ENCODE data around the gene ARHGAP24.

Gene ARHGAP24

DNA sequence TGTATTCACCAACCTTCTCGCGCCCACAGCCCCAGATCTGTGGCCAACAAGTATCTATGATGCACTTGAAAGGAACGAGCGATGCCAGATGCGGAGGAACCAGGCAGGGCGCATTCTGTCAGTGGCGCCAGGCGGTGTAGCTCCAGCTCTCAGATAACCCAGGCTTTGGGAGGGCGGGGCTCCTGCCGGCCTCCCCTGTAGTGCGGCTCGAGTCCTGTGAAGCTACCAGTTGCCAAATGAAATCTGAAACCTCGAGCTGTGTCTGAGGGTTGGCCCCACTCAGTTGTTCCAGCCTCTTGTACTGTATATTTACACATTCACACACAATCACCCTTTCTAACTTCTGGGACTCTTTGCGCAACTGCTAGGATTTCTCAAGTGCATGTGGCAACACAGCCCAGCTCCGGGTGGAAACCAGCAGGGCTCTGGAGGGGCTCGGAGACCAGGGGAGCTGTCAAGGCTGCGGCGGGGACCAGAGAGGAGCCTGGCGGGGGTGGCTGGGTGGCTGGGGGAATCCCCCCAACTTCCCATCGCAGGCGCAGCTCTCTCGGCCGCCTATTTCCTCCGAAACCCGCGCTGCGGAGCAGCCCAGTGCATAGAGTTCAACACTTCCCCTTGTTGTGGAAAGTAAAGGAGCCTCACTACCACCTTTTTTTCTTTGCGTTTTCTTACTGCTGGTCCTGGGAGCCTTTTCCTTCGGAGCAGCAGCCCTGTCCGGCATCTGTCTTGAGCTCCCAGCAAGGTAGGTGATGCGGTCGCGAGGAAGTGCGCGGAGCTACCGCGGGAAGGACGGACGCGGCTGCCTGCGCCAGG is at the start of gene ARHGAP24:
TSS of gene ARHGAP24 (plus strand) at position 333 of the 813 bp plus-strand sequence.
- peak; percentile 65 for DNase-seq (ENCODE audit: low read depth)

DNA sequence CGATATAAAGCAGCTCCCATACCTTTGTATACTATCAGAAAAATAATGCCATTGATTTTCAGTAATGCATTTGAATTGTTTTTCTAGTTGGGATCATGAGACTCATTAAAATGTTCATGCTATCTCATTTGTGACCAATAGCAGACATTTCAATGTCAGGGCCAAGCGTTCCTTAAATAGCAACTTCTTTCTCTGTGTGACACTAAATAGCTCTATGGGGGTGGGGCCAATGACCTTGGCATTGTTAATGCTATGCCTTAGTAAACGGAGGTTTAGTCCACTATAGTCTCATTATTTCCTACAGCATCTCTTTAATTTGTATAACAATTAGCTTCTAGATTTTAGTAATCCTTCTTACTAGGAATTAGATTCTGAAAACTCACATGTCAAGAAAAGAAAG is 48.6 kb upstream of the ARHGAP24 start:
- no peak for DNase-seq (ENCODE audit: low read depth)

DNA sequence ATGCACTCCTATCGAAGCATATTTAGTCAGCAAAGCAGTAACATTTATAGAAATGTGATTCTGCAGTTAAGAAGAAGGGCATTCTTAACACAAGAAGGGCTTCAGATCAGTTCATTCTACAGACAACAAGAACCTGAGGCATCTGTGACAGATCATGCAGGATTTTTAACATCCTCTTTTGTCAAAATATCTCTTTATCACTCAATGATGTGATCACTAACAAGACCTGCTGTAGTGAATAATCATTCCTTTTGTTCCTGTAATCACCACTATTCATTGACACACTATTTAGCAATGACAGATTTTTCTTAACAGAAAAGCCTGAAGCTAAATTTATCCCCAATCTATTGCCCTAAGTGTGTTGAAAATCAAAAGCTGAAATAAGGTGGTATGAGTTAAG is 47.8 kb upstream of the ARHGAP24 start:
- no peak for DNase-seq (ENCODE audit: low read depth)

DNA sequence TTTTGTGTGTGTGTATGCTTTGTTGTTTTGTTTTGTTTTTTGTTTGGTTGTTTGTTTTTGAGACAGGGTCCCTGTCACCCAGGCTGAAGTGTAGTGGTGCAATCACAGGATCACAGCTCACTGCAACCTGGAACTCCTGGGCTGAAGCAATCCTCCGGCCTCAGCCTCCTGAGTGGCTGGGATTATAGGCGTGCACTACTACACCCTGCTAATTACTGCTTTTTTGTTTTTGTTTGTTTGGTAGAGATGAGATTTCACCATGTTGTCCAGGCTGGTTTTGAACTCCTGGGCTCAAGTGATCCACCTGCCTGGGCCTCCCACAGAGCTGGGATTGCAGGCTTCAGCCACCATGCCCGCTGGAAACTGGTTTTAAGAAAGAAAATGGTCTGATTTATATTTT is 44.7 kb upstream of the ARHGAP24 start:
- DNase-seq (ENCODE audit: low read depth): no peak

DNA sequence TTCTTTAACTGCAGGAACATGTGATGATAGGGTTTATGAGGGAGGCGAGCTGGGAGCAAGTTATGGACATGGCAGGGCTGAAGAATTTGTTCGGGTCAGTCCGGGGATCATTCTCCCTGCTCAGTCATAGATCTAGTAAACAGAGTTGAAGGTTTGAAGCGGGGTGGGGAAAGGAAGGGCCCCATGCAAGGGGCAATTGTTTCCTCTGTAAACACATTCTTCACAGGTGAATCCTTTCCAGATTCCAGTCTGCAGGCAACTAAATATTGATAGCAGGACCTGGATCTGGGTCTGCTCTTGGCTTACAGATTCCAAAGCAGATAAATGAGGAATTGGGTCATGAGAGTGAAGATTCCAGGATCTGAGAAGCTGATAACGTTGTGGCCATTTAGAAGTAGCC is 44.3 kb upstream of the ARHGAP24 start:
- DNase-seq (ENCODE audit: low read depth): no peak

DNA sequence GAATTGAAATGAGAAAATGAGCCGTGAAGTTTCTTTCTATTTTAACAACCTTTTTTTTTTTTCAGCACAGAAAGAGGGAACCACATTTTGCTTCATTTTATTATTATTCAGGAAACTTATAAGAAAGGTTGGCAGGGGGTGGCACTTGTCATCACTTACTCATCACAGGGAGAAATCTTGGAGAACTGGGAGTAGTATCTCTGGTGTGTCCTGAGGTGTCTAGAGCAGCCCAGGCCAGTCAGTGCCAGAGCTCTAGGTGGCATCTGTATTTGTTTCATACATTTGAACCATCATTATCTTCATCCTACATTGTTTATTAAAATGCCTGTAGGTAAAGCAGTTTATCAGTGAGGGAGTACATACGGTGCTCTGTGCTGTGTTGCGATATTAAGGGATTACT is 43.8 kb upstream of the ARHGAP24 start:
- no peak for DNase-seq (ENCODE audit: low read depth)

DNA sequence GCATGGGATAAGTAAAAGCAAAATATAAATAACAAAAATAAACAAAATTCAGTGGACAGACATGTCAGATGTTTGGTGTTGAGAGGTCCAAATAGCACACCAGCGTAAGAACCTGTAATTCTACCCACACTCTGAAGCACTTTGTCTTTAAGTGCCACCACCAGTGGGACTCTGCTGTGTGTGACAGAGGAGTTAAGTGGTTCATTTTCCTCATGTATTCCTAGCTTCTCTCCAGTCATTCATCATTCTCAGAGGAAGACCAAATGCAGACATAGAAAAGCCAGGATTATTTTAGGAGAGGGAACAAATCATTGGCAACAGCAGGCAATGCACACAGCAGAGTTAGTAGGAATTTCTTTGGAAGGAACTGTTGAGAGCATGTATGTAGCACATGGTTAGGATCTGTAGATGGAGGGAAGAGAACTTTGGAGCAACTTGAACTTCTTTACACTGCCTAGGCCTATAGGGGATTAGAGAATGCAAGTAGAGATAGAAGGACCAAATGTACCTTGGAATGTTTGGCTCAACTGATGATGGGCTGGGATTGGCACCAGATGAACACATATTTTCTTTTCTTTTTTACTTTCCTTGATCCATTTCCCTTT is 43.0 kb upstream of the ARHGAP24 start:
- no peak for DNase-seq (ENCODE audit: low read depth)

DNA sequence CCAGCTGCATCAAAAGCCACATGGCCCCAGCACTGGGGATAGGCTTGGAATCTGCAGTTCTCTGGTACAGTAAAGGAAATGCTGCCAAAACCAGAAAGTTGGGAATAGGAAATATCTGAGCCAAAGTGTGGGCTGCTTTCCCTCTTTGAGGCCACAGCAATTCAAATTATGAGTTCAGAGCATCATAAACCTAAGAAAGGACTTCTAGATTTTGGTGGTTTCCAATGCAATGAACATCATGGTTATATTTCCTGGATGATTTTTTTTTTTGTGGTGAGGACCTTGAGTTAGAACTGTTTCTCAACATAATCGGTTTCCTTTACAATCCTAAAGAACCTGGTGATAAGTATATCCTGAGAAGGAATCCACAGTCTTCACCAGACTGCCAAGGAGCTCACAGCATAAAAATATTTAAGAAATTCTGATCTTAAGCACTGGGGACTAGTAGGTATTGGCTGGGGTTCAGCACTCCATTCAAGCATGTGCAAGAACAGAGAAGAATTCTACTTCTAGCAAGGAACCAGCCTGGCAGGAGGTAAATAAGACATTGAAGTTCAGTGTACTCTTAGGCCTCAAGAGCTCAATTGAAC is 29.8 kb upstream of the ARHGAP24 start:
- no peak for DNase-seq (ENCODE audit: low read depth)

DNA sequence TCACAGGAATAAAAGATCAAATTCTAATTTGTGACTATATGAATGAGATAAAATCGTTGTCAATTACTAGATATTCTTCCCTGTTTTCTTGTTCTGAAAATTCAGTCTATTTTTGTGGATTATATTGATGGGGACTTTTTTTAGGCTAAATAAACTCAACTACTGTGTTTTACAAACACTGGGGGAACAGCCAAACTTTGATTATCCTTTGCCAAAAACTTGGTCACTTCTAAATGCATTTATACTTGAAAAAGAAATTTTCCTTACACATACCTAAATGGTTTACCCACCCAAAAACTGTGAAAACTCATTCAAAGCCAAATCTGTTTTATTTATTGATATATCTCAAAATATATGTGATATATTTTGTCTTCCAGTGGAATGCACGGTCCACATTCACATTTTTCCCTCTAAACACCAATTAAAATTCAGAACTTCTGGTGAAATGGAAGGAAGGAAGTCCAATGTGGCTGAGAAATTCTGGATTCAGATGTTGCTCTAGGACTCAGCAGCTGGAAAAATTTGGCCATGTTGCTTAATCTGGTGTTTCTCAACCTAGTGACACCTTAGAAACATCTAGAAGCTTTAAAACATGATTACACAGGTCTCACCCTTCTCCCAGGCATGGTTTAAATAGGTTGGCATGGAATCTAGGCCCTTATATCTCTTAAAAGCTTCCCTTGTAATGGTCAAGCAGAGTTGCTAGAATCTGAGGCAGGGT is 28.6 kb upstream of the ARHGAP24 start:
- DNase-seq (ENCODE audit: low read depth): no peak

DNA sequence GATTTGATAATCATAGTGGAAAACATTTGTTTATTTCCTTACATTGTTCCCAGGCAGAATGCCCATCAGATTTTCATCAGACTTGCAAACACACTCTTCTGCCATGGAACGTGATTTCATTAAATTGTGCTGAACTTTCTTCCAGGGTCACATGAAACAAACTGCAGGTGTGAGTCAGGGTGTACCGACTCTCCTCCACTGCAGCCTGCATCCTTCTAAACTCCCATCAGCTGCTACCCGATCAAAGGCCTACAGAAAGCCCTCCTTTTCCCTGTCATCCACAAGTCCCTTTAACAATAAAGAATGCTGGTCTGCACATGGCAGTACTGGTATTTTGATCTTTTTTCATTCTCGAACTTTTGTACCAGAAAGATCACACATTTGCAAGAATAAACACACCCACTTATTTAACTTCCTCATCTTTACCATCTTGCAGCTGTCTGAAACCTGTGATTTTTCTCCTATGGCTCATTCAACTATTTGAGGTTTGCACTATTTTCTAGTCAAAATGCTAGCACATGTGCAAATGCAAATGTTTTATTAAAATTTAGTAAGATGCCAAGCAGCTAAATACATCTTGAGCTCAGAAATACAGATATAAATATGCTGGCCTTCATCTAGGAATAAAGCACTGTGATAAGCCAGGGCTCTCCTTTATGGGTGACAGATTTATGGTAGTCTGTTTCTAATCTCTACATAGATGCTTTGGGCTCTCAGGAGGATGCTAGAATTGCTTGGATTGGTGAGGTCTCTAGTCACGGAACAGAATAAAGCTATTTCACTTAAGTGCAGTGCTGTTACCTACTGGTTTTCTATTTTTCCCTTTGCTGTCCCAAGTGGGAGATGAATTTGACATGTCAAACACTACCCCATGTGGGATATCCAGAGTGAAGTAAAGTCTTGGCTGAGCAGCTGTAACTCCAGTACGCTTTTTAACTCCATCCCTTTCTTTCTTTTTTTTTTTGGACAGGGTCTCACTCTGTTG is 25.8 kb upstream of the ARHGAP24 start:
- no peak for DNase-seq (ENCODE audit: low read depth)

DNA sequence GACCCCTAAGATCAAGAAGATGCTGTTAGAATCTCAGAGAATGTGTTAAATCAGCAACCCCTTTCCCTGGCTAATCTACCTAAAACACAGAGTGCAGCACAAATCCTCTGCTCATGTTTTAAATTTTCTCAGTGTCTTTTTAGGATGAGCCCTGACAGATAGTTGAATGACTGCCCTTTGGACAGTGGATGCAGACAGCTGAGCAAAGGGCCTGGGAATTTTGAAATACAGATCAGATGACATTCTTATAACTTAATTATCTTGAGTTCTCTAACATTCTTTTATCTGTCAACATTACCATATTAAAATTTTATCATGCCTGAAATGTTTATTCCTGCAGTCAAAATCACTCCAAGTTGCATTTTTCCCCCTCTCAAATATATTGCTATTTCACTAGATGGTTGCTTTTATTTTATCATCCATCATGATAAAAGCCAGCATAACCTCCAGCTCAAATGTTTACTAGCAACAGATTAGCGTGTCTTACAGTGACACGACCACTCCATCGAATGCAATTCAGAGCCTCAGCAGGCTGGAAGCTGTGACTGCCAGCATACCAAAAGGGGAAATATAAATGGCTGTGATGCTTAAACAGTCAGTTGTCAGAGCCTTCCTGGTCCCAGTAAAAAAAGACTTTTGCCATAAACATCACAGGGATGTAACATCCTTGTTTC is 22.8 kb upstream of the ARHGAP24 start:
- no peak for DNase-seq (ENCODE audit: low read depth)

DNA sequence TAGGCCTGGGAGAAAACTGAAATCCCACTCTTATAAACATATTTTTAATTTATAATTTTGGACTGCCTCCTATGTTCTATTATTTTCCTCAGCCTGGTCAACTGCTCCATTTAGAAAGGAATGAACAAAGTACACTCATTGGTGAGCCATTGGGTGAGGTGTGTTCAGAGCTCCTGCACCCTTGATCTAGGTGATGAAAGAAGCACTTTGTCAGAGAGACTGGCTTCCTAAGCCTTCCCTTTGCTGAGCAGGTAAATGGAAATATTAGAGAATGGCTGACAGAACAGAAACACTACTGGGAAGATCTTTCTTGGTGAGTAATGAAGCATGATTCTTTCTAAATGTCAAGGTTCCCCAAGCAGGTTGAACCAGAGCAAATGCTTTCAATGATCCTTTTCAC is 19.0 kb upstream of the ARHGAP24 start:
- DNase-seq (ENCODE audit: low read depth): no peak

DNA sequence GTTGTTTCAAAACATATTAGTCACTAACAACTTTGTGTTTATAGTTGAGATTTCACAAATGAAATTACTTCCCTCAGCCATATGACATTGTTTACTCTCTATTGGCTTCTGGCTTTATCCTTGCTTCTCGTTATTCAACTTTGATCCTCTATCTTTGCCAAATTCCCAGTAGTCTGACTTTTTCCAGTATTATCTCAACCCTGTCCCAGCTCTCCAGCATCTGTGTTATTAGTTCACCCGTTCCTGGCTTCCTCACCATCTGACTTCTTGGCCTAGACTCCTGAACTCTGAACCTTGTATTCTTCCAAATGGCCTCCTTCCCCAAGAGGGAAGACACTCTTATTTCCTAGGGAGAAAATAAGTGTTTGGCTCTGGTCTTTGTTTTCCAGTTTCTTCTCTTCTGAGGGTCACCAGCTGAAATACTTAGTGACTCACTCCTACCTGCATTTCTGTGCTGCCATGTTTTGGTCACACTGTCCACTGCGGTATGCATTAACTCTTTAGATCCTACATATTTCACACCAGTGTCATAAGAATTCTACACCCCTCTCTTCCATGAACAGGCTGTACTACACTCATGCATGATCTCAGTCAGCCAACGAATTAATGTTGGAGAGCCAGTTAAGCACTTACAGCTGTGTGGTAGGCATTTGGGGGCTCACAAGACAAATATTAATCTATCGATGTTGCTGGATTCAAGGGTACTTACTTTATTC is 17.0 kb upstream of the ARHGAP24 start:
- DNase-seq (ENCODE audit: low read depth): no peak

DNA sequence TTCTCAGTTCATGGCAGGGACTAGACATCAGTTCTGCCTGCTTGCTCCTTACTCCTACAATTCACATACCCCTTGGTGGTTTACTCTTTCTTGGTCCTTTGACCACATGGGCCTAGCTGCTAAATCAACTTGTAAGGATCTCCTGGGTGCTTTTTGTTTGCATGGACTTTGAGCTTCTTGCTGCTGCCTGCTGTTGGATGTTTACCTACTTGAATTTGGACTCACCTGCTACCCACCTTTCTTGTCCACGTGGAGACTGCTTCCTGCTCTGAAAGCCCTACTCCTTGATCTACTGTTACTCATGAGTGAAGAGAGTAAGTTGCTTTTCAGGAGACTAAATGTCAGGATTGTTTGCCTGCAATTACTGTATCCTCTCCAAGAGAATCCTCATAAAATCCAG is 15.2 kb upstream of the ARHGAP24 start:
- no peak for DNase-seq (ENCODE audit: low read depth)

DNA sequence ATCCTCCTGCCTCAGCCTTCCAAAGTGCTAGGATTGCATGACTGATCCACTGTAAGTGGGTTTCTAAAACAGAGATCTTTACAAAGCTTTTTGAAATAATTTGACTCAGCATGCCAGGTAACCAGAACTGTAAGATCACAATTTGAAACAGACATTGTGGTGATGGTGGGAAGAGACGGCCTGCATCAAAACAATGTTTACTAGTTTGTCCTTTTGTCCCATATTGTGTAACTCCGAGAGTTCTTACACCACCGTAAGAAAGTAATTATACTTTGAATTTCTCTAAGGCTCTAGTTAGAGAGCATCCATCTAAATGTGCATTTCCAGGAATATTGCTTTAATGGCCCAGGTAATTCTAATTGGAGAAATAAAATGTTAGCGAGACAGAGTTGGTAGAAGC is 594 bp upstream of the ARHGAP24 start:
- no peak for DNase-seq (ENCODE audit: low read depth)

DNA sequence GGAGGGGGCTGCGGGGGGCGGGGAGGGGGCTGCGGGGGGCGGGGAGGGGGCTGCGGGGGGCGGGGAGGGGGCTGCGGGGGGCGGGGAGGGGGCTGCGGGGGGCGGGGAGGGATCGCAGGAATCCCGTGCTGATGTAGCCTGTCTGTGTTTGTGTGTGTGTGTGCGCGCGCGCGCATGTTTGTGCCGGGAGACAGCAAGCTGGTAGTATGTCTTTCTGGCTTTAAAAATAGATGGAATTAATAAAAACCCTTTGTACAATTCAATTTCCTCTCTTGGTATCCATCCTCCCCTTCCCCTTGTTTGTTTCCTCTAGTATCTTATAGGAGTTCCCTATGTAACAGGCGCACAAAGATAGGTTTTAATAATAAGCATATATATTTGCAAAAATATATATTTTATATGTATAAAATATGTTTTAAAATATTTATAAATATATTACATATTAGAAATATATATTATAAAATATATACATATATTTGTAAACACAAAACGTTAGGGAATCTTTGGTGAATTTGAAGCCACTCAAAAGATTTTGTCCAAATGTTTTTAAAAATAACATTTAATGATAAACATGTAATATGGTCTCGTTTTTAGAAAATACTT is 782 bp downstream of the ARHGAP24 start:
- no peak for DNase-seq (ENCODE audit: low read depth)

DNA sequence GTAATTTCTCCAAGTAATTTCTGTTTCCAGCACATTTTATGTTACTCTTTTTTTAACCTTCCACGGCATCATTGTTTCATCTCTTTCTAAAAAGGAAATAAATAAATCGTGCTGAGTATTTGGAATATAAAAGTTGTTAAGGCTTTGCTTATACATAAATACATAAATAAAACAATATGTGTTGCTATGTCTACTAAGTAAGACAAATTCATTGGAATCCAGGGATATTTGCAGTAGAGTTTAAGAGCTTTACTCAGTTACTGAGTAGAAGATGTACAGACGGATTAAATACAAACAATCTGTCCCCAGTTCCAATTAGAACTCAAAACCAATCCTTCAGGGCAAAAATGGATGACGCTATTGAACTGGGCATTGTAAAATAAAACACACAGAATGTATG is 1.4 kb downstream of the ARHGAP24 start:
- no peak for DNase-seq (ENCODE audit: low read depth)

DNA sequence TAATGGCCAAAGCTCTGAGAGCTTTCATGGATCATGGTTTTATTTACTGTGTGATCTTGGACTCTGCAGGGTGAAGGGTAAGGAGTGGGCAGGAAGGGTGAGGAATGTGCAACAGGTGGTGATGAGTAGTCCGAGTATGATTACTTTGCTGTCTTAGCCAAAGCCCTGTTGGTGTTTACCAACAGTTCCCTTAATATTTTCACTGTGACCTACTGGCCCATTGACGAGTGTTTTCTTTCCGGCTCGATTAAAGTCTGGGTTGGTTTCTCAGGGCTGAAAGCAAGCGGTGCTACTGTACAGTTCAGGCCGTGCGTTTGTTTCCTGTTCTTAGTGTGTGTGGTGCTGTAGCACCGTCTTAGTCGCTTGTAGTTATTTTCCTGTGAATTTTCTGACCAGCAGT is 2.6 kb downstream of the ARHGAP24 start:
- DNase-seq (ENCODE audit: low read depth): no peak

DNA sequence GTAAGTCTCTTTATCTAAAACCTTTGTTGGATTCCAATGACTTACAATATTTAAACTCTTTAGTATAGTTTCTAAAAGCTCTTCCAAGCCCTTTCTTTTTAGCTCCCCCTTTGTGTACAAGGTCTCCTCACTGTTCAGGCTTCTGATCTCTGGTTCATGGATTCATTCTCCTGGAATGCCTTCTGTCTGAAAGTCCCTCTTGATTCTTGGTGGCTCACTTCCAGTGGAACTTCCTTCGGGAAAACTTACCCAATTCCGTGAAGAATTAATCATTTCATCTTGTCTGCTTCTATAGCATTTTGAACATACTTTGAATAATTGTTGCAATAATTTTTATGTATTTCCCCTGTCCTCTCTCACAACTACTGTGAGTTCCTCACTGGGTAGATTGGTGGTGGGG is 3.6 kb downstream of the ARHGAP24 start:
- peak; percentile 67 for DNase-seq (ENCODE audit: low read depth)

Data from HS-5 (cell line).